SK-N-MC (cell line): ENCODE results near the gene ZNF483.

Source experiments
- EZH2 ChIP-seq: fragments of 200-600 bp; sonication (generic); IDR thresholded peaks from one replicate; pipeline ENCODE4 v1.6.1; 2017; ENCODE audit warnings: antibody characterized with exemption
- FOXP2 ChIP-seq: optimal IDR thresholded peaks from 2 replicates; pipeline ENCODE3; 2011; ENCODE audit warnings: mild to moderate bottlenecking, moderate library complexity; ENCODE audit not compliant: insufficient read depth; ENCODE audit errors: extremely low read length, control extremely low read depth
- POLR2AphosphoS5 ChIP-seq: IDR thresholded peaks from 2 replicates; pipeline ENCODE4 v1.6.1; 2012; ENCODE audit warnings: mild to moderate bottlenecking, low read depth, low read length, borderline replicate concordance

- TF ChIP-seq EZH2 (no peak), POLR2AphosphoS5 (no peak), FOXP2 (no peak)
Observed at GRCh38 chr9:111502506-111502905, 22.5 kb upstream of the ZNF483 start.
